ENCODE data around the gene CNTN5. TPM values are rescaled to one million over a fixed set of nuclear protein-coding genes. Genes with fewer than 3 reads are reported as not detected.

CNTN5 gene
- total RNA-seq, 2 donors from 2014 or later, result 1.4 to 3.3 TPM

DNA sequence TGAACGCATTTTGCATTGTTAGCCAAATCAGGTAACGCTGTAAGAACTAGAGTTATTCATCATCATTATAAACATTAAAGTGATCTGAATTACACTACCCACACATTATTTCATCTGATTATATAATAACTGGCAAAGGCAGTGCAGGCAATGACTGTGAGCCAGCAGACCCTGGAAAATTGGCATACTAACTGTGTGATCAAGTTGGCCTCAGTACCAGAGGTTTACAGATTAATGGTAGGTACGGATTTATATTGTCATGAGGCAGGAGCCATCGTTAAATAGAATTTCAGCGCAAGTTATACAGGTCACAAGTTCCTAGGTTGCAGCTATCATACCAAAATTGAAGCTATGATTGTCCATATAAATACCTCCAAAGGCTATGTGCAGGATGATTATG lies 225.4 kb downstream of the CNTN5 start:
- no peak for DNase-seq
- Mint-ChIP-seq H3K36me3 (ENCODE audit: low read depth) (no peaks in the 10 kb centered on the region), H3K9me3 (no peaks in the 10 kb centered on the region), H3K4me1 (no peaks in the 10 kb centered on the region), H3K4me3 (no peak overlapping the region), H3K27ac (no peak overlapping the region), H3K27me3 (ENCODE audit: insufficient read depth) (no peaks in the 10 kb centered on the region)
- Histone ChIP-seq H3K9ac (ENCODE audit: extremely low read depth, low read length, poor library complexity, severe bottlenecking) (no peak overlapping the region), H3K4me1 (ENCODE audit: control insufficient read depth, insufficient read depth, low read length) (no peaks in the 10 kb centered on the region), H3K36me3 (ENCODE audit: control insufficient read depth, insufficient read depth, low read length) (no peaks in the 10 kb centered on the region), H3K4me3 (ENCODE audit: low read length) (no peak overlapping the region), H3K27ac (ENCODE audit: low read depth, low read length) (no peak overlapping the region), H3K27me3 (ENCODE audit: control insufficient read depth, insufficient read depth, low read length, poor library complexity, severe bottlenecking) (no peaks in the 10 kb centered on the region), H3K9me3 (ENCODE audit: control insufficient read depth, low read length) (no peaks in the 10 kb centered on the region)
- 92% methylated on average over 2 to 5 of the region's 5 CpGs for WGBS, 2 experiments (ENCODE audit: insufficient coverage in 1 of 2, insufficient read length in 1 of 2)
- TF ChIP-seq, protein P1, sequence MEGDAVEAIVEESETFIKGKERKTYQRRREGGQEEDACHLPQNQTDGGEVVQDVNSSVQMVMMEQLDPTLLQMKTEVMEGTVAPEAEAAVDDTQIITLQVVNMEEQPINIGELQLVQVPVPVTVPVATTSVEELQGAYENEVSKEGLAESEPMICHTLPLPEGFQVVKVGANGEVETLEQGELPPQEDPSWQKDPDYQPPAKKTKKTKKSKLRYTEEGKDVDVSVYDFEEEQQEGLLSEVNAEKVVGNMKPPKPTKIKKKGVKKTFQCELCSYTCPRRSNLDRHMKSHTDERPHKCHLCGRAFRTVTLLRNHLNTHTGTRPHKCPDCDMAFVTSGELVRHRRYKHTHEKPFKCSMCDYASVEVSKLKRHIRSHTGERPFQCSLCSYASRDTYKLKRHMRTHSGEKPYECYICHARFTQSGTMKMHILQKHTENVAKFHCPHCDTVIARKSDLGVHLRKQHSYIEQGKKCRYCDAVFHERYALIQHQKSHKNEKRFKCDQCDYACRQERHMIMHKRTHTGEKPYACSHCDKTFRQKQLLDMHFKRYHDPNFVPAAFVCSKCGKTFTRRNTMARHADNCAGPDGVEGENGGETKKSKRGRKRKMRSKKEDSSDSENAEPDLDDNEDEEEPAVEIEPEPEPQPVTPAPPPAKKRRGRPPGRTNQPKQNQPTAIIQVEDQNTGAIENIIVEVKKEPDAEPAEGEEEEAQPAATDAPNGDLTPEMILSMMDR (conservative IDR thresholded peaks at IDR 0.05), result no peak

DNA sequence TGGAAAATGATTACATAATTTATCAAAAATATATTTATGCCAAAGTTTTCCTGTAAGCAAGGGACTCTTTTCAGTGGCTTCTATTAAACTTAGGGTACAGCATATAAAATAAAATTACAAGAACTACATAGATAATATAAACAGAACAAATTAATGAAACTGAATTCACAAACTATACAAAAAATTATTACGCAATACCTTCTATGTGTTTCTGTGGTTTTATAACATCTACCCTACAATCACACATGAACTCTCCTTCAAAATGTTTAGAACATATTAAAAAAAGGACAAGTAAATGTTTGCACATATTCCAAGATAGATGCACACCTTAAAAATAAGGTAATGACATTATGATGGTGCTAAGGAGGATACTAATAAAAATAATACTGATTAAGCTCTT lies 235.9 kb downstream of the CNTN5 start:
- TF ChIP-seq, protein P1 (conservative IDR thresholded peaks at IDR 0.05), result no peak
- Histone ChIP-seq H3K9me3 (ENCODE audit: control insufficient read depth, low read length) (no peaks in the 10 kb centered on the region), H3K27me3 (ENCODE audit: control insufficient read depth, insufficient read depth, low read length, poor library complexity, severe bottlenecking) (no peaks in the 10 kb centered on the region), H3K9ac (ENCODE audit: extremely low read depth, low read length, poor library complexity, severe bottlenecking) (no peak overlapping the region), H3K27ac (ENCODE audit: low read depth, low read length) (no peak overlapping the region), H3K4me1 (ENCODE audit: control insufficient read depth, insufficient read depth, low read length) (peaks cover 4% of the 10 kb centered on the region), H3K36me3 (ENCODE audit: control insufficient read depth, insufficient read depth, low read length) (no peaks in the 10 kb centered on the region), H3K4me3 (ENCODE audit: low read length) (no peak overlapping the region)
- H3K4me3 Mint-ChIP-seq, result no peak overlapping the region
- DNase-seq, result no peak
- H3K4me1 Mint-ChIP-seq, result peaks cover 2% of the 10 kb centered on the region
- no peaks in the 10 kb centered on the region for H3K9me3 Mint-ChIP-seq
- no peaks in the 10 kb centered on the region for H3K36me3 Mint-ChIP-seq (ENCODE audit: low read depth)
- WGBS, 2 experiments (ENCODE audit: insufficient coverage in 1 of 2, insufficient read length in 1 of 2), result 100% methylated on average over 1 of the region's 1 CpG
- no peak overlapping the region for H3K27ac Mint-ChIP-seq
- no peaks in the 10 kb centered on the region for H3K27me3 Mint-ChIP-seq (ENCODE audit: insufficient read depth)

DNA sequence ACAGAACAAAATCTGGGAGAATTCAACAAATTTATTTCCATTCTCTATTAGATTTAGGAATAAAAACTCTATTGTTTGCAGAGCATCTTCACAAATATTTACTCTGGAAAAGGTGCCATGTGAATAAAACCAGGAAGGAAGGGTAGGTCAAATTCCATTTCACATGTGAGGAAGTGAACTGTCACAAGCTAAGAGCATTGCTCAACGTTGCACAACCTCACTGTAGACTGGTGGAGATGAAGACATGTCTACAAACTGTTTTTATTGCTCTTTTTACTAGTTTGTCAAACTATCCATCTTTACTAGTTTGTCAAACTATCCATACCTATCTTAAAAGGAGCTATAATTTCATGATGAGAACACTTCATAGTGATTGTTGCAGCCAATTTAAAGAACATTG lies 236.4 kb downstream of the CNTN5 start:
- Histone ChIP-seq H3K27ac (ENCODE audit: low read depth, low read length) (no peak overlapping the region), H3K9me3 (ENCODE audit: control insufficient read depth, low read length) (no peaks in the 10 kb centered on the region), H3K27me3 (ENCODE audit: control insufficient read depth, insufficient read depth, low read length, poor library complexity, severe bottlenecking) (no peaks in the 10 kb centered on the region), H3K4me1 (ENCODE audit: control insufficient read depth, insufficient read depth, low read length) (peaks cover 4% of the 10 kb centered on the region), H3K9ac (ENCODE audit: extremely low read depth, low read length, poor library complexity, severe bottlenecking) (no peak overlapping the region), H3K4me3 (ENCODE audit: low read length) (no peak overlapping the region), H3K36me3 (ENCODE audit: control insufficient read depth, insufficient read depth, low read length) (no peaks in the 10 kb centered on the region)
- Mint-ChIP-seq H3K27ac (no peak overlapping the region), H3K4me1 (no peaks in the 10 kb centered on the region), H3K36me3 (ENCODE audit: low read depth) (no peaks in the 10 kb centered on the region), H3K9me3 (no peaks in the 10 kb centered on the region), H3K4me3 (no peak overlapping the region), H3K27me3 (ENCODE audit: insufficient read depth) (no peaks in the 10 kb centered on the region)
- 86 to 93% methylated on average over 1 of the region's 1 CpG for WGBS, 2 experiments (ENCODE audit: insufficient coverage in 1 of 2, insufficient read length in 1 of 2)
- TF ChIP-seq, protein P1 (conservative IDR thresholded peaks at IDR 0.05), result no peak
- no peak for DNase-seq
